Right cardiac atrium (tissue), 5 donors: ENCODE data around the gene PPP2R5C. TPM values are rescaled to one million over a fixed set of nuclear protein-coding genes. Genes with fewer than 3 reads are reported as not detected.

Experiments used
- ATAC-seq, 2 donors: fragments of 200-7000 bp; cut with Tn5 transposase; one replicate each; pipeline versions ENCODE4 v1.8.0 to v1.9.1; 2020; ENCODE audit warnings: moderate library complexity in 2 of 2, mild to moderate bottlenecking in 1 of 2
- DNase-seq, 3 donors: peaks; one replicate each; pipeline ENCODE4 v3.0.0-alpha.2; 2020
- H3K27ac ChIP-seq: one replicate; pipeline ENCODE4 v1.5.1; 2013; ENCODE audit warnings: mild to moderate bottlenecking, low read length, control low read depth, moderate library complexity
- H3K27me3 ChIP-seq: one replicate; pipeline ENCODE4 v1.6.1; 2013; ENCODE audit not compliant: control insufficient read depth, insufficient read depth
- H3K4me1 ChIP-seq: one replicate; pipeline ENCODE4 v1.6.1; 2013; ENCODE audit warnings: low read length; ENCODE audit not compliant: control insufficient read depth, insufficient read depth
- H3K4me3 ChIP-seq: one replicate; pipeline ENCODE4 v1.5.1; 2013; ENCODE audit warnings: low read length, control low read depth
- H3K9me3 ChIP-seq: one replicate; pipeline ENCODE4 v1.6.1; 2013; ENCODE audit warnings: low read length; ENCODE audit not compliant: control insufficient read depth
- WGBS: extraction: QIAGEN DNeasy Blood & Tissue Kit; methylation state at CpG from one replicate; pipeline ENCODE4 v1.1.7; 2013; 5-methylcytosine and 5-hydroxymethylcytosine counted together
- intact Hi-C, 4 donors: fragments of 100-400 bp; cut with DNase I; formaldehyde crosslinking; loops; one replicate each; pipeline versions ENCODE4 v1.11.0 to v1.14.0; 2022 to 2023
- polyA plus RNA-seq: library from polyadenylated mRNA; stranded (reverse); fragments of 200-250 nt; gene quantifications from one replicate; pipeline ENCODE4 v1.2.3, GENCODE V29; 2013
- total RNA-seq, 4 donors: library from RNA; stranded (reverse); fragmentation: NEBNext Ultra II Directional; extraction: Animal tissue kit (Norgen Biotek cat#: 25700); gene quantifications; one replicate each; pipeline ENCODE4 v1.2.1, GENCODE V29; 2021
- donor health status: healthy with polysubstance abuse.
- donor health status: DM: no; HTN: yes; CAD: no.
- donor health status: DM: no; HTN: no; CAD: no.
- donor health status: DM: no; HTN: yes; CAD: no; lungs with severe emphysema.
- donor health status: DM: yes; HTN: yes; CAD: no.

PPP2R5C gene
- total and polyA plus RNA-seq, 5 donors, result 100.0 to 158 (median 144) TPM

DNA sequence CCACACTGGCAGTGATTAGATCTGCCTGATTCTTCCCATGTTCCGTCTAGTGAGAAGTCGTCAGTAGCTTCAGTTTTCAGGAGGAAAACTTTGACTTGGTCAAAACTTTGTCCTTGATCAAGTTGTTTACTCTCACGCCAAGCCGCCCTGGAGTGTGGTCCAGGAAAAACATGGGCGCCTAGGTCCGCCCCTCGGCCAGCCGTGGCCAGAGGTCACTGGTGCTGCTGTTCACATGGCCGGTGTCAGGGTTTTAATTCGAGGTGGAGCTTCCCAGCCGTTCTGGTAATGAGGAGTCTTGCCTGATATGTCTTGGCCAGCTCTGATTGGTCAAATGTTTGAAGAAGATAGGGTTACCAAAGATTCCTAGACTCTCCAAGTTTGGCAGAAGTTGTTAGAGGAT is 71.5 kb downstream of the PPP2R5C start:
- H3K27me3 ChIP-seq, result no peaks in the 10 kb centered on the region
- H3K27ac ChIP-seq, result no peak overlapping the region
- 81% methylated on average over 11 of the region's 11 CpGs for WGBS
- peaks cover 19% of the 10 kb centered on the region for H3K4me1 ChIP-seq
- DNase-seq (peak in 1 of 3 donors; percentile 61), ATAC-seq (peak in 1 of 2 donors; percentile 49)
- H3K9me3 ChIP-seq, result no peaks in the 10 kb centered on the region
- no peak overlapping the region for H3K4me3 ChIP-seq
- intact Hi-C loops, result no loop called here

DNA sequence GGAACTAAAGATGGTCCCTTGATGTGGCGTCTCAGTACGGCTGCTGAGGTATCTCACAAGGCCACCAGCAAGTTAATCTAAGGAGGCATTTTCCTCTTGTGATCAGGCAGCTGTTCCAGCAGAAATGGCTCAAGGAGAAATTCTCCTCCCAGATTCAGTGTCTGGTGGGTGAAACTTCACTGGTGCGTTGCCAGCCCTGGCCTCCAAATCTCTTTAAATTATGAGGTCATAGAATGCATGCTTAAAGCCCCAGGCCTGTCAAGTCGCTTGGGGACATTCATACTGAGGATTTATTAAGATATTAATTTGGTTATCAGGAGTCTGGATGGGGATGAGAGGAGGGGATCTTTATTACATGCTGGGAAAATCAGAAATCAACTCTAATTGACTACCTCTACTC is 72.9 kb downstream of the PPP2R5C start:
- H3K4me3 ChIP-seq, result no peak overlapping the region
- intact Hi-C loops, result no loop called here
- peaks cover 19% of the 10 kb centered on the region for H3K4me1 ChIP-seq
- ATAC-seq, result no peak
- 61% methylated on average over 4 of the region's 4 CpGs for WGBS
- H3K27ac ChIP-seq, result no peak overlapping the region
- H3K9me3 ChIP-seq, result no peaks in the 10 kb centered on the region
- DNase-seq, result peak in 1 of 3 donors; percentile 44
- H3K27me3 ChIP-seq, result no peaks in the 10 kb centered on the region

GRCh38 chr14:101834800-101835547 is 73.5 kb downstream of the PPP2R5C start:
- peak overlapping the region; percentile 2 for H3K27ac ChIP-seq
- no peaks in the 10 kb centered on the region for H3K27me3 ChIP-seq
- intact Hi-C loops, result no loop called here
- peak in 1 of 3 donors; percentile 50 for DNase-seq
- H3K4me1 ChIP-seq, result peaks cover 19% of the 10 kb centered on the region
- ATAC-seq, result peak; percentile 27 to 29
- 46% methylated on average over 6 of the region's 6 CpGs for WGBS
- H3K9me3 ChIP-seq, result no peaks in the 10 kb centered on the region
- no peak overlapping the region for H3K4me3 ChIP-seq

- Histone ChIP-seq H3K27ac (no peak overlapping the region), H3K4me3 (no peak overlapping the region)
These were observed 74.1 kb downstream of the PPP2R5C start for GRCh38 chr14:101835566-101835965.

DNA sequence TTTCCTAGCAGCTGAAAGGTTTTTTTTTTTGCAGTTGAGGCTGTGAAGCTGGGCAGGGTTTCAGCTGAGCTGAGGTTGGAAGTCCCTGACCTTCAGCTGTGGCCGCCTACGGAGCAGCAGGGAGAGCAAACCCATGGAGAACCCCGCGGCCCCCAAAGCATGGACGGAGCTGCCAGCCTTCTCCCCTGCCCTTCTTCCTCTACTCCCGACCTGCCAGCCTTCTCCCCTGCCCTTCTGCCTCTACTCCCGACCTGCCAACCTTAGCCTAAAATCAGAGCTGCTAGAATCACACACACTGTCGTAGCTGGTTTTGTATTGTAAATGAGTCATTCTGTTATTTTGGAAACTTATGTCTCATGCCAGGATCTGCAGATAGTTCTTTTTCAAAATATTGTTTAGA is 74.6 kb downstream of the PPP2R5C start:
- peak; percentile 45 to 77 (median 69) for DNase-seq

More at GRCh38 chr14:101835566-101835965, 74.1 kb downstream of the PPP2R5C start:
- intact Hi-C loops, result no loop called here
- ATAC-seq (peak in 1 of 2 donors; percentile 30), DNase-seq (peak in 1 of 3 donors; percentile 54)
- Histone ChIP-seq H3K27me3 (no peaks in the 10 kb centered on the region), H3K4me1 (peaks cover 19% of the 10 kb centered on the region), H3K9me3 (no peaks in the 10 kb centered on the region)
- WGBS, result 71% methylated on average over 11 of the region's 11 CpGs

DNA sequence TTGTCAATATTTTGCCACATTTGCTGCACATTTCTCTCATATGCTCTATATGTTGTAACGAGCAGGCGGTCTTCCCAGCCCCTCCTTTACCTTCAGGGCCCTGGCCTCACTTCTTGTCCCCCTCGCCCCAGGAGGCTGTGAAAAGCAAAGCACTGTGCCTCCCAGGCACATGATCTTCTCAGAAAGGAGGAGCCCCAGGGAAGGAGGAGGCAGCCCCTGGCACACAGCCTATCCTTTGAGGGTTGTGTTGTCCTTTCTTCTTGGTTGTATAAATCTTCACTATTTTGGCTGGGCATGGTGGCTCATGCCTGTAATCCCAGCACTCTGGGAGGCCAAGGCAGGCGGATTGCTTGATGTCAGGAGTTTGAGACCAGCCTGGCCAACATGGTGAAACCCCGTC is 77.0 kb downstream of the PPP2R5C start:
- ATAC-seq (no peak), DNase-seq (peak in 1 of 3 donors; percentile 66)
- Histone ChIP-seq H3K9me3 (no peaks in the 10 kb centered on the region), H3K27me3 (no peaks in the 10 kb centered on the region), H3K27ac (no peak overlapping the region), H3K4me3 (no peak overlapping the region), H3K4me1 (peaks cover 14% of the 10 kb centered on the region)
- intact Hi-C loops, result no loop called here
- WGBS, result 92% methylated on average over 5 of the region's 5 CpGs

More for the DNA sequence above, 74.6 kb downstream of the PPP2R5C start:
- intact Hi-C loops, result no loop called here
- peak; percentile 69 to 78 for ATAC-seq
- peaks cover 19% of the 10 kb centered on the region for H3K4me1 ChIP-seq
- no peaks in the 10 kb centered on the region for H3K27me3 ChIP-seq
- H3K4me3 ChIP-seq, result peak overlapping the region; percentile 33
- WGBS, result 16% methylated on average over 8 of the region's 8 CpGs
- H3K9me3 ChIP-seq, result no peaks in the 10 kb centered on the region
- peak overlapping the region; percentile 92 for H3K27ac ChIP-seq

- Histone ChIP-seq H3K9me3 (no peaks in the 10 kb centered on the region), H3K27ac (no peak overlapping the region), H3K4me1 (peaks cover 14% of the 10 kb centered on the region), H3K27me3 (no peaks in the 10 kb centered on the region), H3K4me3 (no peak overlapping the region)
- DNase-seq (no peak), ATAC-seq (no peak)
- WGBS, result 78% methylated on average over 11 of the region's 11 CpGs
- intact Hi-C loops, result no loop called here
These were observed 77.7 kb downstream of the PPP2R5C start for GRCh38 chr14:101839236-101839635.

GRCh38 chr14:101839661-101840060 is 78.2 kb downstream of the PPP2R5C start:
- Histone ChIP-seq H3K9me3 (no peaks in the 10 kb centered on the region), H3K27ac (no peak overlapping the region), H3K27me3 (no peaks in the 10 kb centered on the region), H3K4me1 (peaks cover 13% of the 10 kb centered on the region), H3K4me3 (no peak overlapping the region)
- no peak for ATAC-seq
- no peak for DNase-seq
- intact Hi-C loops, result no loop called here
- 83% methylated on average over 6 of the region's 6 CpGs for WGBS

GRCh38 chr14:101840649-101841369 is 79.3 kb downstream of the PPP2R5C start:
- intact Hi-C loops, result no loop called here
- DNase-seq (no peak), ATAC-seq (no peak)
- WGBS, result 82% methylated on average over 5 of the region's 5 CpGs
- no peaks in the 10 kb centered on the region for H3K9me3 ChIP-seq
- peaks cover 6% of the 10 kb centered on the region for H3K4me1 ChIP-seq
- no peak overlapping the region for H3K4me3 ChIP-seq
- H3K27me3 ChIP-seq, result no peaks in the 10 kb centered on the region
- no peak overlapping the region for H3K27ac ChIP-seq

- intact Hi-C loops, result no loop called here
- no peak for ATAC-seq
- no peak overlapping the region for H3K27ac ChIP-seq
These were observed 81.5 kb downstream of the PPP2R5C start for GRCh38 chr14:101843038-101843437.

DNA sequence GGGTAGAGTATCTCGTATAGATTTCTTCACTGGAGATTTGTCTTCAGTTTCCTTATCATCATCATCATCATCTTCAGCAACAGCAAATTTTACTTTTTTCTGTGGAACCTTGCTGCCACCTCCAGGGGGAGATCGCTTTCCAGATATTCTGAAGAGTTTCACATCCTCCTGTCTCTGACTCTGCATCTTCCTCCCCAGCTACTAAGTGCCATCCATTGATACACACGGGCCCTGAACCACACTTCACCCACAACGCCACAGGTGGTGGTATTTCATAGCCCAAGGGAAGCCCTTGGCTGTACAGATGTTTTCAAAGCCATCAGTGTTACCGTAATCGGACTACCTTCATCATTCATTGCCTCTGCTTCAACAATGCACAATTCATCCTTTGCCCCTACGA is 82.2 kb downstream of the PPP2R5C start:
- Histone ChIP-seq H3K27ac (no peak overlapping the region), H3K9me3 (no peaks in the 10 kb centered on the region), H3K27me3 (no peaks in the 10 kb centered on the region), H3K4me1 (peaks cover 1% of the 10 kb centered on the region), H3K4me3 (no peak overlapping the region)
- ATAC-seq, result no peak
- WGBS, result 68% methylated on average over 7 of the region's 7 CpGs
- no peak for DNase-seq
- intact Hi-C loops, result no loop called here

More at GRCh38 chr14:101843038-101843437, 81.5 kb downstream of the PPP2R5C start:
- Histone ChIP-seq H3K27me3 (no peaks in the 10 kb centered on the region), H3K4me3 (no peak overlapping the region), H3K4me1 (peaks cover 1% of the 10 kb centered on the region), H3K9me3 (no peaks in the 10 kb centered on the region)
- 62% methylated on average over 3 of the region's 3 CpGs for WGBS
- no peak for DNase-seq
